DMS 273 treated with DMSO at 0.1 percent for 48 hours (cell line): Measurements from ENCODE around the gene ACADVL.

Source experiments
- DNase-seq: peaks from one replicate; lab custom pipeline; 2025; lab: John Stamatoyannopoulos, UW

ACADVL gene

DNA sequence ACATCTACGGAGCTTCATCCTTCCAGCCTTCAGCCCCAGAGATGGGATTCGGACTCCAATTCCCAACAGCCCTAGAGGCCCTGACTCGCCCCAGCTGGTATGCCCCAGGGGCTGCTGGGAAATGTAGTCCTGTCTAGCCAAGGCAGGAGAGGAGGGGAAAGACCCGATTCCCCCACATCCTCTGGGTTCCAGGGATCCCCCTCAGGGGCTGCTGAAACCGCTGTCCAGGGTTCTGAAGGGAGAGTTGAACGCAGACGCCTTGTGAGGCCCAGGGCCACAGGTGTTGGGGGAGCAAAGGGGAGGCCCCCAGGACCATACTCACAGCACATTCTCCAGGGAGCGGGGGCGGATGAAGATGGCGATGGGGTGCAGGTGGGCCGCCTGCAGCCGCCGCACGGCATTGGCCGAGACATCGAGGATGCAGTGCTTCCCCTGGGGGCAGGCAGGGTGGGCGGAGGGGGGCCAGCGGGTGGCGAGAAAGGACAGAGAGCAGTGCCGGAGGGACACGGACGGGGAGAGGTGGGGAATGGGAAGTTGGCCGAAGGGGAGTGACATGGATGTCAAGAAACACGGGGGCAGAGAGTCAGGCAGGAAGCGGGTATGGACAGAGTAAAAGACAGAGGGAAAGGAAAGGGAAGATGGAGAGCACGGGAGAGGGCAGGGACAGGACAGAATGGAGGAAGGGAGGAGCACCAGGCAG is 28.0 kb upstream of the ACADVL start:
- no peak for DNase-seq

DNA sequence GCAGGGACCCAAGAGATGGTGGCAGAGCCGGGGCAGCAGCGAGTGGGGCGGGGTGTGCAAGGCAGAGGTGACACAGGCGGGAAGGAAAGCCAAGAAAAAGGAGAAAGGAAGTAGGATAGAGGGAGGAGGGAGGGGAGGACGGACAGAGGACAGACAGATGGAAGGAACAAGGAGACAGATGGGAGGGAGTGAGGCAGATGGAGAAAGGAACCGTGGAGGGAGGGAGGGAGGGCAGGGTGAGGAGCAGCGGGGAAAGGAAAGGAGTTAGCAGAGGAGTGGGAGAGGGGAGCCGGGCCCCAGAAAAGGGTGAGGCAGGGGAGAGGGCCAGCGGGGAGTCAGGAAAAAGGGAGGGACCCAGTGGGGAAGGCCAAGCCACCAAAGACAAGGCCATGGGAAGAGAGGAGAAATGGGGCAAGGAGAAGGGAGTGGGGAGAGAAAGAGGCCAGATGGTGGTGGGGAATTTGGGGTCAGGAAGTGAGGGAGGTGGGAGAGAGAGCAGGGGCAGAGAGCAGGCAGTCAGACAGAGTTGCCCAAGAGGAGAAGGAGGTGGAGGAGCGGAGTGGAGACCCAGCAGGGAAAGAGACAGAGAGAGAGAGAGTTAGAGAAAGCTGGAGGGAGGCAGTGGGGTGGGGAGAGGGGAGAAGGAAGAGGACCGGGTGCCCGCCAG is 27.3 kb upstream of the ACADVL start:
- DNase-seq = peak; percentile 60

DNA sequence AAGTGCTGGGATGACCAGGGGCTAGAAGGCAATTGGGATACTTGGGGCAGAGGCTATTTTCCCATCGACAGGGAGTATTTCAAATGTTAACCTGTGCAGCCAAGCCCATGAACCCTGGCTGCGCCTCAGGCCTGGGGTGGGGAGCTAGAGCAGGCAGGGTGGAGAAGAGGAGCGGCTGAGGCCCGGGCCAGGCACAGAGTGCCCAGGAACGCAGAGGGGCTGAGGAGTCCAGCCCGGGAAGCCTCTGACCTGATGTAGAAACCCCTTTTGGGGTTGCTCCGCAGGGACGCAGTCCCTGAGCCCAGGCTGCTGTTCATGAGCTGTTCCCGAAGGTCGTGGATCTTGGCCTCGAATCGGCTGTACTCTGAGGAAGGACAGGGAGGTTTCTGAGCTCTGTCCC is 23.8 kb upstream of the ACADVL start:
- DNase-seq = no peak

DNA sequence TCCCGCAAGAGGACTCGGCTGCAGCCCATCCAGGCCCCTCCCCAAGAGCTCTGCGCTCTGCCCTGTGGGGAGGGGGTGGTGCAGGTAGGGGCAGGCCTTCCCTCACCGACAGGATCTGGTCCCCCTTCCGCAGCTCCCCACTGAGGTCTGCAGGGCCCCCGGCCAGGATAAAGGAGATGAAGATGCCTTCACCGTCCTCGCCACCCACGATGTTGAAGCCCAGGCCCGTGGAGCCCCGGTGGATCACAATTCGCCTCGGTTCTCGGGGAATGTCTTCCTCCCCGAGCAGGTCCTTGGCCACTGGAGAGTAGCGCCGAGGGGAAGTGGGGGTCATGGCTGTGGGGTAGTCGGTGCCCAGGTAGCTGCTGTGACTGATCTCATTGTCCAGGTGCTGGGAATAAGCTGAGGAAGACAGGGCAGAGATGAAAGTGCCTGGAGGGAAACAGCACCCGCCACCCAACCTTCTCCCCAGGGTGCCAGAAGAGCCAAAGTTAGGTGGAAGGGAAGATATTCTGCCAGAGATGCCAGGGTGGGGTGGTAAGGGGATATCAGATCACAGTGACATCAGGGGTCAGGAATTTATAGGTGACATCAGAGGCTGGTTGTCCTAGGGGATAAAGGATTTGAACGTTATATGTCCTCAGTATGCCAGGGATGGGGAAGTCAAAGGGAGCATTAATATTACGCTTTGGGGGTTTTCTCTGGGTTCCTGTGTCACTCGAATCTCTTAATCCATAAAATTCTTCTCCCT is 22.9 kb upstream of the ACADVL start:
- no peak for DNase-seq

DNA sequence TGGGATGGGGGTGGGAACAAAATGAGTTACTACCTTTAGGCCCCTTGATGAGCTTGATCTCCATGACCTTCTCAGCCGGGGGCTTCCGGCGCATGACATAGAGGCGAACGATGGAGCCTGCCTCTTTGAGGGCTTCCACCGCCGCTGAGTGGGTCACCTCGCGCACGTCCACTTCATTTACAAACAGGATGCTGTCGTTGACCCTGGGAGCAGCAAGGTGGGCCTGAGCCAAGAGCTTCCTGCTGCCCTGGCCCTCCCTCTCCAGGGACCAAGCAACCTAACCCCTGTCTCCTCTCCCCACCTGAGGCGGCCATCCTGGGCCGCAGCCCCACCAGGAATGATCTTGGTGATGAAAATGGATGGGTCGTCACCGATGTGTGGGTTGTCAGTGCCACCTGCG is 16.3 kb upstream of the ACADVL start:
- DNase-seq = no peak

DNA sequence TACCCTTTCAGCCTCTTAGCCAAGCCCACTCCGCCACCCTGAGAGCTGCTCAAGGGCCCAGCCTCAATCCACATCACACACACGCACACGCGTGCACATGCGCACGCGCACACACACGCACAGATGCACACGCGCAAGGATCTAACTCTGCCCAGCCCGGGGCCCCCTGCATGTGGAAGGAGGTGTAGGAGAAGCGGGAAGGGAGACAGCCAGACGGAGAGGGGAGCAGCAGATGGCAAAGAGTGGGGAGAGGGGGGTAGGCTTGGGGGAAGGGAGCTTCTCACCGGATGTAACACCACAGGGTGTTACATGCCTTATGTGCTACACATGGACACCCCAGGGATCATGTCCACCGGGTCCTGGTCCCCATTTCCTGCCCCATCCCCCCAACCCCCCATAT is 15.4 kb upstream of the ACADVL start:
- DNase-seq = peak; percentile 84

DNA sequence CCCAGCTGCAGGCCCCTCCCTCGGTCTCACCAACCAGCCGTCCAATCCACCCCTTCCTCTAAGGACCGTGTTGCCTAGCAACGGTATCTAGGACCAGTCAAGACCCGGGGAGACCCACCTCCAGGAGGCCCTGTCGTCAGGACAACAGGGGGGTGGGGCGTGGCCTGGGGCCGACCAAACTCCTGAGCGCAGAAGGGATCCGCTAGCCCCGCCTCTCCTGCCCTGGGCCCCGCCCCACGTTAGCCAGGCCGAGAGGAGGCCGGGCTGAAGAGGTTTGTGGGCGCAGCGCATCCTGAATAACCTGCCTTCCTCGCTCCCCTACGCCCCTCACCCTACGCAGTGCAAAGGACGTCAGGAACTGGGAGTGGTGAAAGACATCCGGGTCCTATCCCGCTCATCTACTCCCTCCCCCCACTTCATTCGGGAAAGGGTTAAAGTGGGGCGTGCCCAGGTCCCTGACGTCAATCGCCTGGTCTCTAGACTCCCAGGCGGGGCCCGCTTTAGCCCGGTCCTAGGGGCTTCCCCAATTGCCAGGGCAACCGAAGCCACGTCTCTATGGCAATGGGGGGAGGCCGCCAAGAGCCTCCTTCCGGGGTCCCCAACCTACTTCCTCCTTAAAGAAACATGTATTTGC is 14.8 kb upstream of the ACADVL start:
- DNase-seq = peak; percentile 88

DNA sequence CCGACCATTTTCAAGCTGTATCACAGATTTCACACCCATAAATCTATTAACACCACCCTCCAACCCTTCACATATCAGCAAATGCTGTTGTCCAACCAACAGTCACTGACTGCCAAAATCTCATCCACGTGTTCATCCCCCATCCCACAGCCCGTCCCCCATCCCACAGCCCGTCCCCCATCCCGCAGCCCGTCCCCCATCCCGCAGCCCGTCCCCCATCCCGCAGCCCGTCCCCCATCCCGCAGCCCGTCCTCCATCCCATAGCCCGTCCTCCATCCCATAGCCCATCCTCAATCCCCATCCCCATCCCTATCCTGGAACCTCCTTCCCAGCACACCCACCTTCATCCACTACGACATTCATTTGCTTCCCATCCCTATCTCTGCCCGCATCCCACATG is 14.2 kb upstream of the ACADVL start:
- no peak for DNase-seq

DNA sequence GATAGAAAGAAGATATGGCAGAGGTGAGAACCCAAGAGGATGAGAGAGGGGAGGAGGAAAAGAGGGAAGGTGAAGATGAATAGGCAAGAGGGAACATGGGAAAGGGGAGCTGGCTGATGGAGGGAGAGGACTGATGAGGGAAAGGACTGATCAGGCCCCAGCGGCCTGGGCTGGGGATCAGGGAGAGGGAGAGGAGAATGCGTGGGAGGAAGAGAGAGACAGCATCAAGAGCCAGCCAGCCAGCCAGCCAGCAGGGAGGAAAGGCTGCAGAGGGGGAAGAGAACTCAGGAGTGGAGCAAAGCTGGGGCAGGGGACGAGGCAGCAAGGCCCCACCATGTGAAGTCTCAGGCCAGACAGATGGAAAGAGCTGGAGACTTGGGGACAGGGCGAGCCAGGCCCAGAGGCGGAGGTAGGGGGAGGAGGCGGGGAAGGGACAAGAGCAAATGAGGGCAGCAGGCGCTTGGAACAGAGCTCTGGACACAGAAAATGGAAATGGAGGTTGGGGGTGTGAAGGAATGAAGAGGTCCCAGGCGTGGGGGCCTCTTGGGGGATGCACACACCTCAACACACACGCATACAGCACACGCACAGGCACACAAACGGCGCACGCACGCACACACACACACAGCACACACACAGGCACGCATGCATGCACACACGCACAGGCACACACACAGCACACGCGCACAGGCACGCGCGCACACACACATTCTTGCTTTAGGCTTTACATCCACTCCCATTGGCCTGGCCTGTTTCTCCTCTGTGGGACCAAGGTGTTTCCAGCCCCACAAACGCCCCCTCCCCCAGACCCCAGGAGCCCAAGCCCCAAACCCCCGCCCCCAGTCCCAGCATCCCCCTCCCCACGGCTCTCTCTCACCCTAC is 12.4 kb upstream of the ACADVL start:
- no peak for DNase-seq

DNA sequence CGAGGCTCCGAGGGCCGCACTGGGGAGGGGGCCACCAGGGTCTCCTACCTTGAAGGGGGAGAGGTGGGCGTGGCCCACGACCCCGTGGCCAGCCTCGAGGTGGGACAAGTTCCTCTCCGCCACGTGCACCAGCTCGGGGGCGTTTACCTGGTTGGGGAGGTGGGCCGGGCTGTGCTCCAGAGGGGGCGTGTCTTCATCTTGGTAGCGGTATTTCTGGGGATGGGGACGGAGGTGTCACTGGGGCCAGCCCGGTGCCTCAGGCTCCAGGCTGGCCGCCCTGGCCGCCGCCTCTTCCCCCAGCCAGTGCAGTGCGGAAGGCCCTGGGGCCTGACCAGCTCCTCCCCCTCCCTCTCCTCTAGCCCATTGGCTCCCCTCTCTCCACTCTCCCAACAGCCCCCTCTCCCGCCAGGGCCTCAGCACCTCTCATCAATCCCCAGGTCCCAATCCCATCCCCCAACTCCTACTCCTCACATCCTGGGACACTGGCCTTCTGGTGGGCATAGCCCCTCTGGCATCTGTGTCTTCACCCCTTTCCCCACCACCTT is 11.6 kb upstream of the ACADVL start:
- no peak for DNase-seq

DNA sequence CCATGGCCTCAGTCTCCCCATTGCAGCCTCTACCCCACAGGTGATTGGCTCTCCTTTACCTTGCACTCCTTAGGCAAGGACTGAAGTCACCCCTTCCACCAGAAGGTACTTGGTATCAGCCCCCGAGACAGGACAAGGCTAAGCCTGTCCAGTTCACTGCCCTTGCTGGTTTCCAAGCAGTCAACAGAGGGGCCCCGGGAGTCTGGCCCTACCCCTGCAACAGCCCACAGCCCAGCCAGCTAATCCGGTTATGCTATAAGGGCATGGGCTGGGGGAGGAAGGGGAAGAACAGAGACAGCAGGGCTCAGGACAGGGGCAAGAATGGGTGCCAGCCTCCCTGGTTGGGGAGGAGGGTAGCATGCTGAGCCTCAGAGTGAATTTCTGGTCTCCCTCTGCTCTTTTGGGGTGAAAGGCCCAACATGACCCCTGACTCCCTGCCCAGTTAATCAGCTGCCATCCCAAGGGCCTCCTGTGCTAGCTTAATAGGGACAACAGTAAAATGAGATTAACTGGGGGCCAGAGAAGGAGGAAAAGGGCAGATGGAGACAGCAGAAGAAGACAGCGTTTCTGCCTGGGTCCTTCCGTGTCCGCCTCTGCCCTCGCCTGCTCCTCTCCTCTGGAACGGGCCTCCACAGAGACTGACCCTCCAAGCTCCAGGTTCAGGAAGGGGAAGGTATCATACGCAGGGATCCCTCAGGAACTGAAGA is 10.8 kb upstream of the ACADVL start:
- no peak for DNase-seq

DNA sequence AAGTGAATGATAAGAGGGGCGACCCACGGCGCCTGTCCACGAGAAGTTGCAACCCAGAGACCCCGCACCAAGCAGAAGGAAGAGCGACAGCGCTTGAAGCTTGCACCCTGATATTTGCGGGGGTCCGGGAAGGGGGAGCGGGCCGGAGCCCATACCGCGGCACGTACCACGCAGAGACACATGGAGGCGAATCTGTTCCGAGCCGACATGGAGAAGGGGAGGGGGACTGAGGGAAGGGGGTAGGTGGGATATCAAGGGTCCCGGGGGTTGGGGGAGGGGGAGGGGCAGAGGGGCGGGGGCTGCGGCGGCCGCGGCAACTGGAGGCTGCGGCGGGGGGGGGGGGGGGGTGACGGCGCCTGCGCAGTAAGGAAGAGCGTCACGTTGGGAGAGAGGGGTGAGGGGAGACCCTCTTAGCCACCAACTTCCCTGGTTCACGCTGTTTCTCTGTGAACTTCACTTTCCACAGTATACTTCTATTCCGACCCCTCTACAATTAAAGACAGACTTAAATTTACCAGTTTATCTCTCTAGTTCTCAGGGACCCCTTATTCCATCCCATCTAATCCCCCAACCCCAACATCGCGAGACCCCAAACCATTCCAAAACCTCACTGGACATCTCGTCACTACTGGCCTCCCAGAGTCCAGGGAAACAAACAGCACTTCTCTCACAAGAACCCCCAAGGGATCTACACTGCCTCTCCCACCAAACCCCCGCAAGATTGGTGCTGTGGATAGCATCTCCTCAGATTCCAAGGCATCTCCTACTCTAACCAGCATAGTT is 8.1 kb upstream of the ACADVL start:
- DNase-seq = no peak

DNA sequence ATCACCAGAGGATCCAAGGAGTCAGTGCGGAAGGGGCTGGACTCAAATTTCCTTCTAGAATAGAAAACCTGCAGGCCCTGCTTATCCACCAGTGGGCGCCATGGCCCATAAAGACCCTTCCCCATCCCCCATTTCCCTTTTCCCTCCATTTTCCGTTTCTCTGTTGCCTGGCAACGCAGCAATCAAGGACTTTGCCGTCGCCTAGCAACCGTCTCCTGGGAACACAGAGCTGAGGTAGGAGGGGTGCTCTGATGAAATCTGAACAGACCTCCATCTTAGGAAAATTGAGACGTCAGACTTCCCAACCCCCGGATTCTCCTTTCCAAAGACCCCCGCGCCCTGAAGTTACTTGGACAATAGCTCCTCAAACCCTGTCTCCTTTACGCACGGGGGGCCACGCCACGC is 5.8 kb upstream of the ACADVL start:
- peak; percentile 78 for DNase-seq

DNA sequence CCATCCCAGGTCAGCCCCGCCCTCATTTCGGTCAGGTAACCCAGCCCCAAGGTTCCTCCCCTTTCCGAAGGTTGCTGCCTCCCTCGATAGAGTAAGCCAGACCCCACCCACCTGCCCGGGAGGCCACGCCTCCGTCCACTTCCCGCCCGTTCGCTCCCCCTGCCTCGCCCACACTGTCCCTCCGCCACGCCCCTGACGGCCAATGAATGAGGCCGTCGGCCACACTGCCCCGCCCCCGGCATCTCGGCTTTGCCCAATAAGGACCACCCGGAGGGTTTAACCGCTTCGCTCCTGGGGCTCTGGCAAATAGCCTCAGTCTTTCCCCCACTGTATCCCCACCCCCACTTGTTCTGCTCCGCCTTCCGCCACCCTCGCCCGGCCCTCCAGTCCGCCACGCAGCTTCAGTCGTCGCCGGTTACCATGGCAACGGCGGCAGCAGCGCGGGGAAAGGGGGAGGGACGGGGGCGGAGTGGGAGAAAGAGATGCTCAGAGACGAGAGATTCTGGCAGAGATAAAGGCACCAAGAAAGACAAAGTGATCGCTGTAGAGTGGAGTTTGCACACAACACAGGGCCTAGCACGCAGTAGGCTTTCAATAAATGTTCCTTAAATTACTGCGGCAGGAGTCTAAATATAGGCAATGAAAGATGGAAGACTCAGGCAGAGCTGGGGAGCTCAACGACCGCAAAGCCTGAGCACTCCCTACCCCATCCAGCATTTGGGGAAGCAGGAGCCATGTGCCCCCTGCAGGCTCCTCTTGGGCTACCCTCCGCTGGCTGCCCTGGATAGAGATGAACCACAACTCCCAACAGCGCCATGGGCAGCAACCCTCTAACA is 5.2 kb upstream of the ACADVL start:
- peak; percentile 86 for DNase-seq

DNA sequence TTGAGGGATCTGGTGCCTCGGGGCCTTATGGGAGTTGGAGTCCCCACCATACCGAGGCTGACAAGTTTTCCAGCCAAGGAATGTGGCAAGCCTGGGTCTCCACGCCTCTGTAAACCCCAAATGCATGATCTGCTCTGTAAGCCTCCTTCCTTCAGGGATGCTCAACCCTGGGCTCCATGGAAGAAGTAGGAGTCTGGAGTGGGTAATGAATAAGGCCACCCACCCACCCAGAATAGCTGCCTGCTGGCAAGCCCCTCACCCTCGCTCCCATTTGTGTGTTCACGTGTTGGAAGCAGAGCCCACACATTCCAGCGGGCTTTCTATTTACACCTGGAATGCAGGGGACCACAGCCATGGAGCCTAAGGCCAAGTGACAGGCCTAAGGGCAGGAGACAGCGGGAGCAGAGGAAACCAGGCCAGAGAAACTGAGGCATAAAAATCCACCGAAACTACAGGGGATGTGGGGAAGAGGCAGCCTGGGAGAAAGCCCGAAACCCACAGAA is 4.6 kb upstream of the ACADVL start:
- DNase-seq = no peak

DNA sequence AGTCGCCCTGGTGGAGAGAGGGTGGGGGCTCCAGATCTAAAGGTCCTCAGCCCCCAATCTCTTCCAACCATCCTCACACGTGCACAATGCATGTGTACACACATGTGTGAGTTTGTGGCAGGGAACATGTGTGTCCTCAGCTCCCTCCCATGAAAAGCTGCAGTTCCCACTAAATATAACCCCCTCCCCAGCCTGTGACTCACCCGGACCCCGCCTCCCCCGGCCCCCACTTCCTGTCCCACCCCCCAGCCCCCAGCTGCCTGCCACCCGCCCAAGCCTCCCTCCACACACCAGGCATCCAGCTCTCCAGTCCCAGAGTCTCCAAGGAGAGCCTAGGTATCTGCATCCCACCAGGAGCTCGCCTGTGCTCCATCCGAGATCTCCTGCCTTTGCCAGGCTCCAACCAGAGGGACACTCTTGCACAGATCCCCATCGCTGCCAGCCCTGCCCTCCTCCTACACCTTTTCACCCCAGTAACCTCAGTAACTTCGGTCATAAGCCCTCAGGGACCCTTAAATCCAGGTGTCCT is 4.0 kb upstream of the ACADVL start:
- no peak for DNase-seq

DNA sequence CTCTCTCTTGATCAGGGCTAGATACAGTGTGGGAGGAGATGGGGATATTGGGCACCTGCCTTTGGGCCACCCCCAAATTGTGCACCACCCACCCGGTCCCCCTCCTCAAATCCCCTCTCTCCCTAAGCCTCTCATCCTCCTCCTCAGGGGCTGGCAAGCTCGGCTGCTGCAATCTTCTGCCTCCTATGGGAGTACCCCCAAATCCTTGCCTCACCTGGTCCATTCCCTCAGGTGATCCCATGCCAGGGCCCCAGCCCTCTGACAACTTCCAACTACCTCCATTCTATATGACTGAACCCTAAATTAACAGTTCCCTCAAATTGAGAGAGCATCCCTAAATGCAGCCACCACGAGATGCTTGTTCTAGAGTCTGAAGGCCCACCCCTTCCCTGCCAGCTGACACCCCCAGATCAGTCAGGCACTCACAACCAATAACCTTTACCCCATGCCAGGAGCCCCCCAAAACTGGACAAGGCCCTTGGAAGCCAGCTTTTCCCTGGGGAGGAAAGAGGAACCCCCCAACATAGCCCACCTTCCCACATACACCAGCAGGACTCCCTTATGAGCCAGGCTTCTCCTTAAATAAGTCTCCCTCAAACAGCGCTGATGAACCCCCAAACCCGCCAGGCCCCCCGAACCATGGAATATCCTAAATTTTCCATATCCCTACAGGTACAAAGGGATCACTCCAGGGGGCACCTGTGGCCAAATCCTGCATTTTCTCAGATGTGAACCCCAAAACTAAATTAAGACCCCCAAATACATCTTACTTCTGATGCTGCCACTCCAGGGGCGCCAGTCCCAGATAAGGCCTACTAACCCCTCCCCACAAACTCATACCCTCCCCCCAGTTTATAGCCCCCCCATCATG is 3.3 kb upstream of the ACADVL start:
- no peak for DNase-seq
